Activated CD4-positive, alpha-beta T cell treated with anti-CD3 and anti-CD28 coated beads, Interleukin-2, amount 10 ng/mL, durations not matched to agents 24 days and 14 days (primary cell): ENCODE results near the gene COL26A1. TPM values are rescaled to one million over a fixed set of nuclear protein-coding genes. Genes with fewer than 3 reads are reported as not detected.
"Not testable (repeated sequence)": the region's sequence is repeated elsewhere in the genome, so short reads cannot be mapped to it uniquely, and the experiment has no call there.

ENCODE experiments used
- DNase-seq: peaks from one replicate; pipeline ENCODE4 v3.0.0; 2022
- H3K27ac Mint-ChIP-seq: one replicate; pipeline ENCODE4 v1.8.0; 2022; ENCODE audit warnings: mild to moderate bottlenecking, mixed read lengths
- H3K27me3 Mint-ChIP-seq: one replicate; pipeline ENCODE4 v1.8.0; 2022; ENCODE audit warnings: mixed read lengths
- H3K36me3 Mint-ChIP-seq: one replicate; pipeline ENCODE4 v1.8.0; 2022; ENCODE audit warnings: low read depth, mild to moderate bottlenecking, mixed read lengths
- H3K4me1 Mint-ChIP-seq: one replicate; pipeline ENCODE4 v1.8.0; 2021; ENCODE audit warnings: mixed read lengths
- H3K4me3 Mint-ChIP-seq: one replicate; pipeline ENCODE4 v1.8.0; 2022; ENCODE audit warnings: mild to moderate bottlenecking, moderate library complexity, mixed read lengths
- H3K9me3 Mint-ChIP-seq: one replicate; pipeline ENCODE4 v1.8.0; 2021; ENCODE audit warnings: mixed read lengths
- intact Hi-C: fragments of 100-400 bp; cut with micrococcal nuclease; formaldehyde crosslinking; loops from one replicate; pipeline ENCODE4 v1.15.1; 2023
- total RNA-seq: library from RNA; stranded (reverse); gene quantifications from 2 replicates; pipeline ENCODE4 v1.2.3, GENCODE V29; 2022

The COL26A1 gene
- total RNA-seq, 1 donor from 2014 or later: not detected

DNA sequence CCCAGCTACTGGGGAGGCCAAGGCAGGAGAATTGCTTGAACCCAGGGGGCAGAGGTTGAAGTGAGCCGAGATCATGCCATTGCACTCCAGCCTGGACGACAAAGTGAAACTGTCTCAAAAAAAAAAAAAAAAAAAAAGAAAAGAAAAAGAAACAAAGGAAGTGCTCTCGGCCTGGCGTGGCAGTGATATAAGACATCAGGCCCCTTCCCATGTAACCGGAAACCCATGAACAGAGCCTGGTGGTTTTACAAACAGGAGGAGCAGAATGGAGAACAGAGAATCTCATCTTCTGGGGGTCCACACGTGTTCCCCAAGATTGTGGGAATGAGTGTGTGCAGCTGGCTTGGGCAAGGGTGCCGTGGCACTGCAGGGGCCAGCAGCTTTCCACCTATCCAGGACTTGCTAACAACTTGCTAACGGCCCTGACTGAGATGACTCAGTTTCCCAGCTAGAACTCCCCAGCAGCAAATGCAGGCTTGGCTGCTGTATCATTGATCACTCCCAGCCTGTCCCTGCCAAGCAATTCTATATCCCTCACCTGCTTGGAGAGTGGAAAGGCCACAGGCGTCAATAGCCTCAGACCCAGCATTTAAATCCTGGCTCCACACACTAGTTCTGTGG, 103.0 kb downstream of the COL26A1 start:
- H3K4me1 Mint-ChIP-seq: peaks cover 13% of the 10 kb centered on the region
- DNase-seq: peak; percentile 74
- H3K9me3 Mint-ChIP-seq: no peaks in the 10 kb centered on the region
- H3K36me3 Mint-ChIP-seq: no peaks in the 10 kb centered on the region
- peak overlapping the region; percentile 39 for H3K4me3 Mint-ChIP-seq
- peak overlapping the region; percentile 72 for H3K27ac Mint-ChIP-seq
- intact Hi-C loops: no loop called here
- H3K27me3 Mint-ChIP-seq: no peaks in the 10 kb centered on the region

DNA sequence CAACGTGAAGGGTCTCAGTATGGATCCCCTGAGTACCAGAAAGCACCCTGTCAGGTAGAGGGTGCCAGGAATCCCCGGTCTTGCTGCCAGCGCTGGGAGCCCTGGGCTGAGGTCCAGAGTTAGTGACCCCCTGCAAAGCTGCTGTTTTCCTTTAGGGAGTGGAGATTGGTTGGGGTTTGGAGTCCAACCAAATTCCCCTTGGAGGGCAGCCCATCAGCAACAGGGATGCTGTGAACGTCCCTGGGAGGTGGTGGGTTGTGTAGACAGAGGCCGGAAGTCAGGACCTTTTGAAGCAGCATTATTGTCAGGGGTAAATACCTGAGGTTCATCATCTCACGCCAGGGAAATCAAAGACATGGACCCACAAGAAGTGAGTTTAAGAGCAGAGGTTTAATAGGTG, 104.2 kb downstream of the COL26A1 start:
- no peak overlapping the region for H3K27ac Mint-ChIP-seq
- no peaks in the 10 kb centered on the region for H3K27me3 Mint-ChIP-seq
- intact Hi-C loops: no loop called here
- H3K36me3 Mint-ChIP-seq: no peaks in the 10 kb centered on the region
- no peak overlapping the region for H3K4me3 Mint-ChIP-seq
- no peaks in the 10 kb centered on the region for H3K9me3 Mint-ChIP-seq
- H3K4me1 Mint-ChIP-seq: peaks cover 13% of the 10 kb centered on the region
- DNase-seq: no peak

GRCh38 chr7:101468546-101469275, 106.0 kb downstream of the COL26A1 start:
- H3K27ac Mint-ChIP-seq: no peak overlapping the region
- no peak for DNase-seq
- no peak overlapping the region for H3K4me3 Mint-ChIP-seq
- no peaks in the 10 kb centered on the region for H3K9me3 Mint-ChIP-seq
- peaks cover 13% of the 10 kb centered on the region for H3K4me1 Mint-ChIP-seq
- intact Hi-C loops: no loop called here
- H3K27me3 Mint-ChIP-seq: no peaks in the 10 kb centered on the region
- H3K36me3 Mint-ChIP-seq: no peaks in the 10 kb centered on the region

GRCh38 chr7:101470668-101471487, 108.2 kb downstream of the COL26A1 start:
- Mint-ChIP-seq H3K27ac (no peak overlapping the region), H3K36me3 (no peaks in the 10 kb centered on the region)
- intact Hi-C loops: no loop called here

DNA sequence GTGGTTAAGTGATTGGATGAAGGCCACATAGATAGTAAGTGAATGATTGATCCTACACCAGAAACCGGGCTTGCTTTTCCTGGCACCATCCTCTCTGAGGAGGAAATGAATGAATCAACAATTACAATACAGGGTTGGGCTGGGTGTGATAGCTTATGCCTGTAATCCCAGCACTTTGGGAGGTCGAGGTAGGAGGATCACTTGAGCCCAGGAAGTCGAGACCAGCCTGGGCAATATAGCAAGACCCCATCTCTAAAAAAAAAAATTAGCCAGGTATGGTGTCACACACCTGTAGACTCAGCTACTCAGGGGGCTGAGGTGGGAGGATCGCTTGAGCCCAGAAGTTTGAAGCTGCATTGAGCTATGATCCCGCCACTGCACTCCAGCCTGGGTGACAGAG, 111.5 kb downstream of the COL26A1 start:
- H3K9me3 Mint-ChIP-seq: peaks cover 5% of the 10 kb centered on the region
- H3K36me3 Mint-ChIP-seq: no peaks in the 10 kb centered on the region
- no peaks in the 10 kb centered on the region for H3K4me1 Mint-ChIP-seq
- intact Hi-C loops: no loop called here
- peaks cover 3% of the 10 kb centered on the region for H3K27me3 Mint-ChIP-seq
- DNase-seq: no peak
- H3K4me3 Mint-ChIP-seq: no peak overlapping the region
- no peak overlapping the region for H3K27ac Mint-ChIP-seq

More at GRCh38 chr7:101470668-101471487, 108.2 kb downstream of the COL26A1 start:
- DNase-seq: no peak
- Mint-ChIP-seq H3K4me3 (no peak overlapping the region), H3K9me3 (no peaks in the 10 kb centered on the region), H3K27me3 (no peaks in the 10 kb centered on the region), H3K4me1 (peaks cover 6% of the 10 kb centered on the region)

DNA sequence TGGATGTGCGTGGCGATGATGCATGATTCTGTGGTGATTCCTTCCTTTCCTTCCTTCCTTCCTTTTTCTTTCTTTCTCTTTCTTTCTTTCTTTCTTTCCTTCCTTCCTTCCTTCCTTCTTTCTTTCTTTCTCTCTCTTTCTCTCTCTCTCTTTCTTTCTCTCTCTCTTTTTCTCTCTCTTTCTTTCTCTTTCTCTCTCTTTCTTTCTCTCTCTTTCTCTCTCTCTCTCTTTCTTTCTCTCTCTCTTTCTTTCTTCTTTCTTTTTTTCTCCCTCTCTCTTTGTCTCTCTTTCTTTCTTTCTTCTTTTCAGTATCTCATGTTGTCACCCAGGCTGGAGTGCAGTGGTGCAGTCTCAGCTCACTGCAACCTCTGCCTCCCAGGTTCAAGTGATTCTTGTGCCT, 113.0 kb downstream of the COL26A1 start:
- H3K27me3 Mint-ChIP-seq, H3K4me3 Mint-ChIP-seq, H3K27ac Mint-ChIP-seq, DNase-seq, H3K36me3 Mint-ChIP-seq, H3K4me1 Mint-ChIP-seq, intact Hi-C loops, H3K9me3 Mint-ChIP-seq: not testable (repeated sequence)

- Mint-ChIP-seq H3K4me1 (no peaks in the 10 kb centered on the region), H3K36me3 (peaks cover 2% of the 10 kb centered on the region), H3K27me3 (peaks cover 5% of the 10 kb centered on the region), H3K9me3 (peaks cover 9% of the 10 kb centered on the region), H3K27ac (no peak overlapping the region), H3K4me3 (no peak overlapping the region)
- intact Hi-C loops: no loop called here
- DNase-seq: no peak
Observed at GRCh38 chr7:101479217-101479616, 116.5 kb downstream of the COL26A1 start.

GRCh38 chr7:101486056-101486432, 123.4 kb downstream of the COL26A1 start:
- intact Hi-C loops, H3K27me3 Mint-ChIP-seq, H3K4me3 Mint-ChIP-seq, H3K36me3 Mint-ChIP-seq, DNase-seq, H3K27ac Mint-ChIP-seq, H3K4me1 Mint-ChIP-seq, H3K9me3 Mint-ChIP-seq: not testable (repeated sequence)

DNA sequence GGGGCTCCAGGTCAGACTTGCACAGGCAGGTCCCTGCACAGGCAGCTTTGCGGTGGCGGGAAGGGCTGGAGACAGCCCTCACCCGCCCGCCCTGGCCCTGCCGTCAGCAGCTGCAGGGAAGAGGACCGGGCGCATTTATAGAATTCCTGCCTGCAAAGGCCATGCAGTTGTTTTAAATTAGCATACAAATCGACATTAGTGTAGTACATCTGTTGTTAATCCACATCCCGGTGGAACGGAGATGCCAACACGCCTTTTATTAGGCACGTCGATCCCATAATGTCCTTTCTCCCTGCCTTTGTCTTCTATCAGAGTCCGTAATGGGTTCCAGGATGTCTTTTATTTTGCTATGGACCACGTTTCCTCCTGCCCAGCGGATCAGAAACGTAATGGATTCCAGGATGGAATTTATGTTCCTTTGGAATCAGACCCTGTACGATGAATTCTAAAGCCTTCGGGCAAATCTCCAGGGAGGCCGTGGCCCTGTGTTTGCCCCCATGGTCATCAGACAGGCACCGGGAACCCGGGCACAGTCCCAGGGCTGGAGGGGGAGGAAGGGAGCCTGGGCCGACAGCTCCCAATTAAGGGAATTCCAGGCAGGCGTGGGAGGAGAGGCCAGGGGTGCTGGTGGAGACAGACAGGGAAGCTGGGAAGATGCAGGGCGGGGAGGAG, 123.9 kb downstream of the COL26A1 start:
- Mint-ChIP-seq H3K4me1 (no peaks in the 10 kb centered on the region), H3K9me3 (no peaks in the 10 kb centered on the region), H3K36me3 (no peaks in the 10 kb centered on the region), H3K27ac (no peak overlapping the region), H3K4me3 (no peak overlapping the region), H3K27me3 (no peaks in the 10 kb centered on the region)
- DNase-seq: no peak
- intact Hi-C loops: no loop called here

GRCh38 chr7:101487105-101487458, 124.4 kb downstream of the COL26A1 start:
- H3K4me1 Mint-ChIP-seq: no peaks in the 10 kb centered on the region
- no peaks in the 10 kb centered on the region for H3K27me3 Mint-ChIP-seq
- intact Hi-C loops: no loop called here
- H3K9me3 Mint-ChIP-seq: no peaks in the 10 kb centered on the region
- H3K4me3 Mint-ChIP-seq: no peak overlapping the region
- no peak overlapping the region for H3K27ac Mint-ChIP-seq
- DNase-seq: no peak
- no peaks in the 10 kb centered on the region for H3K36me3 Mint-ChIP-seq

- H3K36me3 Mint-ChIP-seq: no peaks in the 10 kb centered on the region
- H3K27me3 Mint-ChIP-seq: no peaks in the 10 kb centered on the region
- H3K27ac Mint-ChIP-seq: no peak overlapping the region
- H3K9me3 Mint-ChIP-seq: no peaks in the 10 kb centered on the region
- no peak for DNase-seq
- H3K4me1 Mint-ChIP-seq: no peaks in the 10 kb centered on the region
- H3K4me3 Mint-ChIP-seq: no peak overlapping the region
- intact Hi-C loops: no loop called here
Observed at GRCh38 chr7:101487753-101488152, 125.1 kb downstream of the COL26A1 start.

- no peaks in the 10 kb centered on the region for H3K4me1 Mint-ChIP-seq
- no peaks in the 10 kb centered on the region for H3K36me3 Mint-ChIP-seq
- H3K27me3 Mint-ChIP-seq: no peaks in the 10 kb centered on the region
- intact Hi-C loops: no loop called here
- no peak overlapping the region for H3K27ac Mint-ChIP-seq
- DNase-seq: no peak
- H3K9me3 Mint-ChIP-seq: no peaks in the 10 kb centered on the region
- H3K4me3 Mint-ChIP-seq: no peak overlapping the region
Observed at GRCh38 chr7:101488826-101489572, 126.3 kb downstream of the COL26A1 start.

GRCh38 chr7:101490439-101490838, 127.8 kb downstream of the COL26A1 start:
- H3K27ac Mint-ChIP-seq, H3K27me3 Mint-ChIP-seq, H3K9me3 Mint-ChIP-seq, intact Hi-C loops, H3K4me3 Mint-ChIP-seq, H3K36me3 Mint-ChIP-seq, DNase-seq, H3K4me1 Mint-ChIP-seq: not testable (repeated sequence)
